ENCODE results near the gene FAM241B.

DNA sequence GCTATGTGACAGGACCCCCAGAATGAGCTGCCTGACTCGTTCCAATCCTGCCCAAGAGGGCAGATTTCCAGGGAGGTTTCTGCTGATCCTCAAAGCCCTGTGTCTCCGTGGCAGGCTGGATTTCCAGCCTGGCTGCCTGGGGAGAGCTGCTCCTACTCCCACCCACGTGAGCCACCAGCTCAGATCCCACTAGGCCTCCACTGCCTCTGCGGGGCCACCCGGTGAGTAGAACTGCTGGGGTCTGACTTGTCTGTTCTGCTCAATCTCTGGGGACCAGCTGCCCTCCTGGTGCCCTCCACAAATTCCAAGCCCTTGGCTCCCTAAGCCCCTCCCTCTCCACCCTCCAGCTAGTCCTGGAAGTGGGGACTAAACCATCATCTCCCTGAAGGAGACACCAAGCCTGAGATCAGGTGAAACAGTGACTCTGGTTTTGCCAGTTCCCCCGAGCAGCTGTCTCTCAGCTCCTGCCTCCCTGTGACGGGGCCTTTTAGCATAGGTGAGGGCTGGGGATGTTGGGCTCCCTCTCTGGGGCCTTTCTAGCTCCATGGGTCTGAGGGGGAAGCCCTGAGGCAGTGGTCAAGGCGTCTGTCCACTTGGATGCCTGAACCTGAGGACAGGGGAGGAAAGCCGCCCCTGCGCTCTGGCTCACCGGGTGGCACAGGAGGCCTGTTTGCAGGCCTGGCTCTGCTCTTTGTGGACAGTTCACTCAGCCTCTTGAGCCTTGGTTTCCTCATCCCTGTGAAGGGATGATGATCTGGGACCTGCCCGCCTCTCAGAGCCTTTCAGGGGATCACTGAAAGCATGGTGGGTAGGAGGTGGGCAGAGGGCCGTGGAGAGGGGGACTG is 5.6 kb downstream of the FAM241B start:
- TF ChIP-seq CTCF (IDR thresholded peaks at IDR 0.05): no peak
- TF ChIP-seq POLR2A (IDR thresholded peaks at IDR 0.05): no peak

All from lower leg skin (tissue), 3 donors.